T-cell (primary cell): Measurements from ENCODE around the gene TBX6. TPM values are rescaled to one million over a fixed set of nuclear protein-coding genes. Genes with fewer than 3 reads are reported as not detected.

Experiments used
- ATAC-seq, 4 experiments: fragments of 200-7000 bp in 3 of 4; fragments of 150-1000 bp in 1 of 4; cut with Tn5 transposase; replicated peaks in 1 of 4; 1 replicate in 3 of 4; 2 replicates in 1 of 4; pipeline ENCODE4 v1.10.0; 2021; ENCODE audit warnings: moderate library complexity in 3 of 4, mild to moderate bottlenecking in 2 of 4, moderate number of reproducible peaks in 1 of 4
- CTCF ChIA-PET, 2 donors: fragments of 300-600 bp; sonication (Branson Sonifier 250); formaldehyde crosslinking; loops; one replicate each; lab custom pipeline; 2022; ENCODE audit warnings: antibody characterized with exemption in 2 of 2; lab: Charles Lee
- POLR2A ChIA-PET, 2 donors: fragments of 300-600 bp; sonication (Branson Sonifier 250); formaldehyde crosslinking; loops; one replicate each; lab custom pipeline; 2022; ENCODE audit warnings: antibody characterized with exemption in 2 of 2; lab: Charles Lee
- DNase-seq, 35 experiments: peaks; one replicate each; pipeline versions ENCODE4 v3.0.0 to v3.0.0-alpha.2; 2013 to 2023
- H3K27ac ChIP-seq: one replicate; pipeline ENCODE4 v1.5.1; 2013; ENCODE audit warnings: low read length
- H3K27me3 ChIP-seq, 2 experiments: replicated peaks in 1 of 2; 1 replicate in 1 of 2; 2 replicates in 1 of 2; pipeline versions ENCODE4 v1.6.1 to v1.7.0; 2013; ENCODE audit warnings: low read length in 1 of 2, mixed read lengths in 1 of 2; ENCODE audit not compliant: control insufficient read depth in 2 of 2, insufficient read depth in 2 of 2; ENCODE audit errors: extremely low read depth in 1 of 2
- H3K36me3 ChIP-seq, 2 donors: 1 replicate in 1 of 2; 2 replicates in 1 of 2; pipeline versions ENCODE4 v1.6.1 to v1.7.0; 2013; ENCODE audit warnings: low read length in 1 of 2; ENCODE audit not compliant: control insufficient read depth in 2 of 2, insufficient read depth in 1 of 2; ENCODE audit errors: extremely low read depth in 1 of 2
- H3K4me1 ChIP-seq, 2 experiments: 1 replicate in 1 of 2; 2 replicates in 1 of 2; pipeline versions ENCODE4 v1.6.1 to v1.7.0; 2013; ENCODE audit warnings: low read length in 2 of 2, mixed read lengths in 1 of 2; ENCODE audit not compliant: insufficient read depth in 2 of 2, control insufficient read depth in 1 of 2; ENCODE audit errors: extremely low read depth in 1 of 2
- H3K4me3 ChIP-seq, 2 donors: 1 replicate in 1 of 2; 2 replicates in 1 of 2; pipeline versions ENCODE4 v1.5.1 to v1.7.0; 2013; ENCODE audit warnings: mild to moderate bottlenecking in 2 of 2, low read length in 1 of 2, moderate library complexity in 1 of 2; ENCODE audit not compliant: control insufficient read depth in 1 of 2; ENCODE audit errors: extremely low read depth in 1 of 2
- H3K9me3 ChIP-seq: 2 replicates; pipeline ENCODE4 v1.7.0; 2013
- H3K27ac Mint-ChIP-seq, 2 donors: one replicate each; pipeline ENCODE4 v1.8.0; 2020 to 2021; ENCODE audit warnings: mild to moderate bottlenecking in 2 of 2, mixed read lengths in 2 of 2
- H3K27me3 Mint-ChIP-seq, 2 donors: one replicate each; pipeline ENCODE4 v1.8.0; 2021 to 2022; ENCODE audit warnings: mixed read lengths in 2 of 2
- H3K36me3 Mint-ChIP-seq: one replicate; pipeline ENCODE4 v1.8.0; 2021; ENCODE audit warnings: mixed read lengths
- H3K4me1 Mint-ChIP-seq, 3 donors: one replicate each; pipeline ENCODE4 v1.8.0; 2020 to 2022; ENCODE audit warnings: mixed read lengths in 3 of 3, mild to moderate bottlenecking in 1 of 3
- H3K4me3 Mint-ChIP-seq, 3 donors: one replicate each; pipeline ENCODE4 v1.8.0; 2020 to 2022; ENCODE audit warnings: mild to moderate bottlenecking in 3 of 3, mixed read lengths in 3 of 3, moderate library complexity in 3 of 3
- H3K9me3 Mint-ChIP-seq, 3 donors: one replicate each; pipeline ENCODE4 v1.8.0; 2020 to 2022; ENCODE audit warnings: mixed read lengths in 3 of 3
- WGBS: methylation state at CpG from one replicate; pipeline ENCODE4 v1.1.5; 2013; ENCODE audit warnings: missing lambda C conversion rate; ENCODE audit not compliant: insufficient coverage; 5-methylcytosine and 5-hydroxymethylcytosine counted together
- total RNA-seq, 35 experiments: library from RNA in 6 of 35; stranded (reverse) in 6 of 35; fragments of 120-200 nt in 1 of 35; gene quantifications; one replicate each; pipeline versions ENCODE4 v1.2.1 to v1.2.4 and lab custom pipeline; 2013 to 2026

TBX6 gene
- total RNA-seq, 5 donors from 2014 or later (not counting 1 experiment from before 2014, with no cell fraction given), result 1.4 to 2.0 (median 1.5) TPM

- peak overlapping the region in 1 of 2 donors; percentile 16 for H3K27ac Mint-ChIP-seq
- DNase-seq, result no peak
- H3K4me3 ChIP-seq, result no peak overlapping the region
- H3K4me1 ChIP-seq, result peaks cover 13 to 52% of the 10 kb centered on the region in 2 experiments
- peaks cover 38 to 52% (median 46%) of the 10 kb centered on the region in 3 donors for H3K4me1 Mint-ChIP-seq
- ATAC-seq, result no peak
- no peaks in the 10 kb centered on the region for H3K27me3 ChIP-seq
- no peaks in the 10 kb centered on the region for H3K27me3 Mint-ChIP-seq
- CTCF ChIA-PET, result interaction anchor here in 1 of 2 donors (0.9 kb wide), 1 partner anchor 13 kb away, joined by 3 read pairs; the partner anchor contains the start of gene TBX6
- H3K27ac ChIP-seq, result no peak overlapping the region
- peaks cover 31 to 64% of the 10 kb centered on the region in 2 donors for H3K36me3 ChIP-seq
- H3K36me3 Mint-ChIP-seq, result peaks cover 40% of the 10 kb centered on the region
- no peaks in the 10 kb centered on the region for H3K9me3 Mint-ChIP-seq
- POLR2A ChIA-PET, result interaction anchor here in 1 of 2 donors (0.5 kb wide), 1 partner anchor 347 kb away, joined by 5 read pairs; no protein-coding TSS in a partner anchor
- WGBS, result 93% methylated on average over 6 of the region's 7 CpGs
- no peak overlapping the region for H3K4me3 Mint-ChIP-seq
- H3K9me3 ChIP-seq, result no peaks in the 10 kb centered on the region
Measured at GRCh38 chr16:30079480-30079879, 12.2 kb downstream of the TBX6 start.

GRCh38 chr16:30078744-30079143, 13.0 kb downstream of the TBX6 start:
- H3K4me3 Mint-ChIP-seq, result no peak overlapping the region
- Histone ChIP-seq H3K36me3 (peaks cover 29 to 57% of the 10 kb centered on the region in 2 donors), H3K9me3 (no peaks in the 10 kb centered on the region), H3K27ac (no peak overlapping the region), H3K27me3 (no peaks in the 10 kb centered on the region), H3K4me1 (peaks cover 13 to 52% of the 10 kb centered on the region in 2 experiments), H3K4me3 (no peak overlapping the region)
- peaks cover 35% of the 10 kb centered on the region for H3K36me3 Mint-ChIP-seq
- H3K27ac Mint-ChIP-seq, result no peak overlapping the region
- H3K9me3 Mint-ChIP-seq, result no peaks in the 10 kb centered on the region
- POLR2A ChIA-PET, result interaction anchor here (0.5 to 0.6 kb wide), 2 partner anchors 156 to 347 kb away, joined by 4 to 5 read pairs; no protein-coding TSS in a partner anchor
- WGBS, result 97% methylated on average over 7 of the region's 7 CpGs
- peaks cover 38 to 49% (median 46%) of the 10 kb centered on the region in 3 donors for H3K4me1 Mint-ChIP-seq
- DNase-seq, result no peak
- no peaks in the 10 kb centered on the region for H3K27me3 Mint-ChIP-seq
- CTCF ChIA-PET, result interaction anchor here (0.6 to 0.9 kb wide), 2 partner anchors 13 to 20 kb away, joined by 3 read pairs; partner anchors contain the start of gene TBX6 (in 1 of the 2)
- ATAC-seq, result no peak

GRCh38 chr16:30077656-30078055, 14.1 kb downstream of the TBX6 start:
- Histone ChIP-seq H3K36me3 (peaks cover 18 to 46% of the 10 kb centered on the region in 2 donors), H3K4me1 (peaks cover 13 to 52% of the 10 kb centered on the region in 2 experiments), H3K27me3 (no peaks in the 10 kb centered on the region), H3K27ac (no peak overlapping the region), H3K4me3 (no peak overlapping the region), H3K9me3 (no peaks in the 10 kb centered on the region)
- CTCF ChIA-PET, result no interaction called here
- ATAC-seq, result no peak
- Mint-ChIP-seq H3K9me3 (no peaks in the 10 kb centered on the region), H3K36me3 (peaks cover 28% of the 10 kb centered on the region), H3K27ac (peak overlapping the region; percentile 74 to 87), H3K4me1 (peaks cover 38 to 45% (median 43%) of the 10 kb centered on the region in 3 donors), H3K4me3 (peak overlapping the region; percentile 90 to 96 (median 93)), H3K27me3 (no peaks in the 10 kb centered on the region)
- DNase-seq, result no peak
- POLR2A ChIA-PET, result no interaction called here
- WGBS, result 96% methylated on average over 3 of the region's 6 CpGs

GRCh38 chr16:30076276-30076791, 15.4 kb downstream of the TBX6 start:
- H3K36me3 Mint-ChIP-seq, result peaks cover 28% of the 10 kb centered on the region
- ATAC-seq (peak; percentile 33 to 44 (median 36)), DNase-seq (peak in 5 of 35 experiments; percentile 25 to 46 (median 29))
- no peaks in the 10 kb centered on the region for H3K9me3 ChIP-seq
- H3K27ac Mint-ChIP-seq, result peak overlapping the region; percentile 74 to 87
- H3K27me3 ChIP-seq, result no peaks in the 10 kb centered on the region
- H3K27me3 Mint-ChIP-seq, result no peaks in the 10 kb centered on the region
- H3K27ac ChIP-seq, result peak overlapping the region; percentile 68
- peaks cover 10 to 49% of the 10 kb centered on the region in 2 donors for H3K36me3 ChIP-seq
- 1% methylated on average over 30 of the region's 33 CpGs for WGBS
- no peaks in the 10 kb centered on the region for H3K9me3 Mint-ChIP-seq
- peaks cover 13 to 52% of the 10 kb centered on the region in 2 experiments for H3K4me1 ChIP-seq
- peaks cover 38 to 47% (median 43%) of the 10 kb centered on the region in 3 donors for H3K4me1 Mint-ChIP-seq
- peak overlapping the region; percentile 87 to 91 for H3K4me3 ChIP-seq
- peak overlapping the region; percentile 90 to 96 (median 93) for H3K4me3 Mint-ChIP-seq
- POLR2A ChIA-PET, result interaction anchor here (0.6 to 1.4 kb wide), 3 partner anchors 11 to 17 kb away, joined by 3 to 6 read pairs (median 5); partner anchors contain the start of gene ALDOA (in 1 of the 2)
- CTCF ChIA-PET, result interaction anchor here in 1 of 2 donors (0.9 to 1.2 kb wide), 3 partner anchors 14 to 17 kb away, joined by 3 to 5 read pairs (median 3); partner anchors contain the start of gene TBX6

- peak within 1 kb of the TSS; percentile 90 to 96 (median 93) for H3K4me3 Mint-ChIP-seq
- WGBS, result under 1% methylated on average over 50 of the region's 67 CpGs
- peaks cover 38 to 47% (median 43%) of the 10 kb centered on the region in 3 donors for H3K4me1 Mint-ChIP-seq
- Histone ChIP-seq H3K4me1 (peaks cover 13 to 46% of the 10 kb centered on the region in 2 experiments), H3K27ac (peak within 1 kb of the TSS; percentile 68), H3K36me3 (peaks cover 7 to 47% of the 10 kb centered on the region in 2 donors), H3K9me3 (no peaks in the 10 kb centered on the region), H3K4me3 (peak within 1 kb of the TSS; percentile 87 to 91), H3K27me3 (no peaks in the 10 kb centered on the region)
- H3K36me3 Mint-ChIP-seq, result peaks cover 28% of the 10 kb centered on the region
- H3K27me3 Mint-ChIP-seq, result no peaks in the 10 kb centered on the region
- CTCF ChIA-PET, result interaction anchor here in 1 of 2 donors (0.9 to 1.2 kb wide), 2 partner anchors 14 to 16 kb away, joined by 3 to 5 read pairs; partner anchors contain the start of gene TBX6
- ATAC-seq (peak; percentile 86 to 95 (median 92)), DNase-seq (peak; percentile 76 to 95 (median 88))
- no peaks in the 10 kb centered on the region for H3K9me3 Mint-ChIP-seq
- peak within 1 kb of the TSS; percentile 91 to 92 for H3K27ac Mint-ChIP-seq
- POLR2A ChIA-PET, result interaction anchor here (0.6 to 1.4 kb wide), 3 partner anchors 10 to 423 kb away, joined by 3 to 6 read pairs (median 4); partner anchors contain the start of gene ALDOA (in 1 of the 2)
Measured at GRCh38 chr16:30075503-30076275, 16.0 kb downstream of the TBX6 start, which contains the start of gene PPP4C. TSS of gene PPP4C (plus strand) at chr16:30075994. CDS start at chr16:30076378, 384 bp downstream.

- no peak overlapping the region for H3K4me3 Mint-ChIP-seq
- Histone ChIP-seq H3K4me1 (peaks cover 16 to 52% of the 10 kb centered on the region in 2 experiments), H3K27me3 (no peaks in the 10 kb centered on the region), H3K9me3 (no peaks in the 10 kb centered on the region), H3K27ac (no peak overlapping the region), H3K4me3 (no peak overlapping the region), H3K36me3 (peaks cover 14 to 55% of the 10 kb centered on the region in 2 donors)
- no peaks in the 10 kb centered on the region for H3K27me3 Mint-ChIP-seq
- no peaks in the 10 kb centered on the region for H3K9me3 Mint-ChIP-seq
- ChIA-PET CTCF (no interaction called here), POLR2A (no interaction called here)
- peaks cover 22 to 46% (median 42%) of the 10 kb centered on the region in 3 donors for H3K4me1 Mint-ChIP-seq
- DNase-seq (no peak), ATAC-seq (no peak)
- H3K36me3 Mint-ChIP-seq, result peaks cover 38% of the 10 kb centered on the region
- peak overlapping the region in 1 of 2 donors; percentile 28 for H3K27ac Mint-ChIP-seq
Measured at GRCh38 chr16:30070490-30070889, 21.2 kb downstream of the TBX6 start.
